Kidney epithelial cell (primary cell): ENCODE data around the gene PPARGC1A. TPM values are rescaled to one million over a fixed set of nuclear protein-coding genes. Genes with fewer than 3 reads are reported as not detected.

Source experiments
- DNase-seq: peaks from one replicate; pipeline ENCODE4 v3.0.0-alpha.2; 2010; ENCODE audit warnings: low read depth
- H3K27me3 ChIP-seq: 2 replicates; pipeline ENCODE4 v1.6.0; 2011; ENCODE audit warnings: low read length; ENCODE audit not compliant: control insufficient read depth, insufficient read depth
- H3K36me3 ChIP-seq: 2 replicates; pipeline ENCODE4 v1.5.1; 2011; ENCODE audit warnings: low read length; ENCODE audit not compliant: control insufficient read depth, insufficient read depth
- H3K4me3 ChIP-seq: 2 replicates; pipeline ENCODE4 v1.5.1; 2011; ENCODE audit warnings: low read depth, mild to moderate bottlenecking, control low read depth, low read length
- CTCF ChIP-seq: IDR thresholded peaks from 2 replicates; pipeline ENCODE4 v1.5.1; 2011; ENCODE audit warnings: mild to moderate bottlenecking, moderate library complexity, low read length, control low read depth, inconsistent platforms; ENCODE audit not compliant: insufficient read depth, poor library complexity, severe bottlenecking
- total RNA-seq: library from RNA; depleted of rRNA; stranded (reverse); fragments of >200 nt; gene quantifications from 2 replicates; pipeline ENCODE4 v1.2.3, GENCODE V29; 2015

Gene PPARGC1A
- total RNA-seq, 1 donor from 2014 or later, result 3.3 TPM

DNA sequence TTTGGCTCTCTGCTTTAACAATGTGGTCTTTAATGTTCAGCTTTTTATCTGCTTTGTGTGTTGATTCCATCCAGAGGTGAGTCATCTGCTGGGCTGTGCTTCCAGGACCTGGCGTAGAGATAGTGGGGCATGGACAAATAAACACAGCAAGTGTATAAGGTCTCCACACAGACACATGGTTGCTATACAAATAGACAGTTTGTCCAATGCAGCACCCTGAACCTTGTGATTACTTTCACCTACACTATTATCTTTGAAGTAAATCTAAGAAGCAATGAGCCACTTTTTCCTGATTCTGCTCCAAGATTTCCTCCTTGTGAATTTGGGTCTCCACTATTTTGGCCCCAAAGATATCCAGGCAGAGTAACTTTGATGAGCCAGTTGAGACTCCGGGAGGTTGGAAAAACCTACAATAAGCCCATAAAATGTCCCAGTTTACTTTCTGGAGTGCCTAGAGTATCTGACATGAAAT lies 12.1 kb downstream of the PPARGC1A start:
- Histone ChIP-seq H3K27me3 (no peaks in the 10 kb centered on the region), H3K4me3 (no peak overlapping the region), H3K36me3 (no peaks in the 10 kb centered on the region)
- no peak for TF ChIP-seq CTCF
- DNase-seq, result no peak

DNA sequence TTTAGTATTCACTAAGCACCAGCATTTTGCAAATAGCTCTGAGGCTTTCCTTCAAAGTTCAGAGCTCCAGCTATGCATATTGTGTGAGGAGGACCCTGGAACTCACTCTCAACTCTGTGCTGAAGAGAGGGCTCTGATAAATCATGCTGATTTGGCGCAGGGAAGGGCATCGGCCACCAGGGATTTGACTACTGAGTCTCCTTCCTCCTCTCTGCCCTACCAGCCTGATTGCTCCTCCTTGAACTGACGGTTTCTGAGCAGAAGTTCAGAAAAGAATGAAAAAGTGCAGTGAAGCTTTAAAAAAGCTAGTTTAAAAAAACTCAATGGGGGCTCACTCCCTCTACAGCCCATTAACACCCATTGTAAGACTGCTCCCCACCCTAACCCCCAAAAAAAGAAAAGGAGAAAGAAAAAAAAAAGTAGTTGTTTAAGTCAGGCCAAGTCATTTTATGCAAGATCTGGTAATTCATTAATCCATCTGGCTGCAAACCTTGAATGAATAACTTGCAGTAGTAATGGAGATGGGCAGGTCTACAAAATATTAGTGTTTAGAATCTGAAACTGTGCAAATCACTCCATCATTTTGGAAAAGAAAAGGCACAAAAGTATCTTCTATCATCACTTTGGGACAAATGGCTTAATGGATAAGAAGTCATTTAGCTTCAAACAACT lies 13.3 kb downstream of the PPARGC1A start:
- H3K4me3 ChIP-seq, result no peak overlapping the region
- no peaks in the 10 kb centered on the region for H3K36me3 ChIP-seq
- TF ChIP-seq CTCF, result no peak
- no peak for DNase-seq
- H3K27me3 ChIP-seq, result no peaks in the 10 kb centered on the region

GRCh38 chr4:23875317-23875716 lies 14.5 kb downstream of the PPARGC1A start:
- Histone ChIP-seq H3K4me3 (no peak overlapping the region), H3K27me3 (no peaks in the 10 kb centered on the region), H3K36me3 (no peaks in the 10 kb centered on the region)
- DNase-seq, result no peak
- no peak for TF ChIP-seq CTCF

DNA sequence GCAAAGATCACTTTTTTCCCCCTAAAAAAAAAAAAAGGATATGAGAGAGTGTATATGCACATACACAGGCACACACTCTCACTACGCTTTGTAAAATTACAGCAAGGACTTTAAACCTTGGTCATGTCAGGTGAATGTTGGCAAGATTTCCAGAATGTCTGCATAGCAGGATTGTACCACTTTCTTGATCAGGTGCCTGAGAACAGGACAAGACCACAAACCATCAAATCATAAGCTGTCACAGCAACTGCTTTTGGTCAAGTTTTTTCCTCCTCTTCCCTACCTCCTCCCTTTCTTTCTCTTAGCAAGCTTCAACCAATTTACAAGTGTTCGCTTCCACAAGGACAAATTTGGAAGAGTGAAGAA lies 15.3 kb downstream of the PPARGC1A start:
- no peak overlapping the region for H3K4me3 ChIP-seq
- no peak for DNase-seq
- no peaks in the 10 kb centered on the region for H3K36me3 ChIP-seq
- H3K27me3 ChIP-seq, result no peaks in the 10 kb centered on the region
- no peak for TF ChIP-seq CTCF

DNA sequence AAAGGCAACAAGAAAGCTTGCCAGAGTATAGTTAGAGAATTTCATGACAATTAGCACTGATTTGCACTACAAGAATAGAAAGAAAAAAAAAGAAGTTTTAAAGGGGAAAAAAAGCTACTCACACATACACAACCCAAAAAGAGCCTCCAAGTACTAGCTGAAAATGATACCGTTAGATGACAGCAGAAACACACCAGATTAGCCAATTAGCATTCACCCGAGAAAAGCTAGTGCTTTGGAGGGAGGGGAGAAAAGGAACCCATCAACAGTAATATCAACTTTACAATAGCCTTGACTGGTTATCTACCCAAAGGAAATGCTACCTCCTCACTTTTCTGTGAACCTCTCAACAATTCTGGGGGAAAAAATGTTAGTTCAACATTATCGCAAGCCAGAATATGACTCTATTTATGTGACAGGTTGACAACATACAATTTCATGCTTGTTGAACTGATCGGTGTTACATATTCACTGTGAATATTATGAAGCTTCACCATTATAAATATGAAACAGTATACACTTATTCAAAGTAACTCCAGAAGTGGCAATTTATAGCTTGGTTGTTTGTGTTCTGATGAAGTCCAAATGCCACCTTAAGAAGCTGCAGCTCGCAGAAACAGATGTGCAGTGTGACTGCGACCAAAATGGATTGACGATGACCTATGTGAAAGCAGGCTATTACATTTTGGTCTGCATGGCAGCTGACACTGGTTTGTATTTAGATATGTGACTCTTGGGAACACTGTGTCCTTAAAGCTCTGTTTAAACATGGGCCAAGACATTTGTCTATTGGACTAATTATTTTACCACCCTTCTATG lies 15.9 kb downstream of the PPARGC1A start:
- H3K4me3 ChIP-seq, result no peak overlapping the region
- no peak for TF ChIP-seq CTCF
- no peak for DNase-seq
- H3K27me3 ChIP-seq, result no peaks in the 10 kb centered on the region
- no peaks in the 10 kb centered on the region for H3K36me3 ChIP-seq

DNA sequence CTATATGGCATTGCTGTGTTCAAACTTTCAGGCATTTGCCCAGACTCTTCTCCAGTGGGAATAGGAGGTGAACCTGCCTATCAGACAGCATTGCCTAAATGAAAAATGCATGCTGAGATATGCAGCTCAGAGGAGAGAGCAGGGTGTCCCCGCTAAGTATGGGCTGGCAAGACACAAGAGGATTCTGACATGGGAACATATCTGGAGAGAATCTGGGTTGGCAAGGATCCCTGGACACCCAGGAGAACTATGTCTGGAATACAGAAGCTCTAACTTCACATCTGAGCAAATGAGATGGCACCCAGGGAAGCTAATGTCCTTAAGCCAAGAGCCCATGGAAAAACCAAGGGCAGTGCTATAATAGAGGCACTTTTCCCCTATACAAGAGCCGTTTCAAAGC lies 18.4 kb downstream of the PPARGC1A start:
- no peak overlapping the region for H3K4me3 ChIP-seq
- DNase-seq, result no peak
- H3K36me3 ChIP-seq, result no peaks in the 10 kb centered on the region
- no peaks in the 10 kb centered on the region for H3K27me3 ChIP-seq
- TF ChIP-seq CTCF, result no peak
